MCF 10A (cell line): ENCODE measurements around the gene HPCAL4. TPM values are rescaled to one million over a fixed set of nuclear protein-coding genes. Genes with fewer than 3 reads are reported as not detected.

Experiments
- BruUV-seq: library from RNA; stranded (reverse); fragments of 400-500 nt; replicated peaks from 2 replicates; lab custom pipeline; 2021; lab: Mats Ljungman, UMichigan
- CTCF ChIA-PET: fragments of 300-600 bp; sonication (Branson Sonifier 250); formaldehyde crosslinking; extraction: SDS; loops from one replicate; lab custom pipeline; 2021; ENCODE audit warnings: antibody characterized with exemption, inconsistent platforms; lab: Yijun Ruan, JAX
- POLR2A ChIA-PET: fragments of 300-600, 350-650 bp; sonication (Branson Sonifier 250); formaldehyde crosslinking; extraction: SDS; loops from one replicate; lab custom pipeline; 2020; ENCODE audit warnings: antibody characterized with exemption, inconsistent platforms; lab: Yijun Ruan, JAX
- DNase-seq: peaks from one replicate; pipeline ENCODE4 v3.0.0-alpha.2; 2018; ENCODE audit not compliant: unreplicated experiment
- H3K27ac Mint-ChIP-seq: one replicate; pipeline ENCODE4 v1.8.0; 2022; ENCODE audit warnings: mild to moderate bottlenecking, low read depth, mixed read lengths; ENCODE audit not compliant: unreplicated experiment
- H3K27me3 Mint-ChIP-seq: one replicate; pipeline ENCODE4 v1.8.0; 2022; ENCODE audit warnings: mixed read lengths; ENCODE audit not compliant: insufficient read depth, unreplicated experiment
- H3K36me3 Mint-ChIP-seq: one replicate; pipeline ENCODE4 v1.8.0; 2022; ENCODE audit warnings: mild to moderate bottlenecking, moderate library complexity, mixed read lengths; ENCODE audit not compliant: insufficient read depth, unreplicated experiment
- H3K4me1 Mint-ChIP-seq: one replicate; pipeline ENCODE4 v1.8.0; 2022; ENCODE audit warnings: mixed read lengths; ENCODE audit not compliant: insufficient read depth, unreplicated experiment
- H3K4me3 Mint-ChIP-seq: one replicate; pipeline ENCODE4 v1.8.0; 2022; ENCODE audit warnings: mild to moderate bottlenecking, moderate library complexity, mixed read lengths; ENCODE audit not compliant: unreplicated experiment
- H3K9me3 Mint-ChIP-seq: one replicate; pipeline ENCODE4 v1.8.0; 2022; ENCODE audit warnings: mixed read lengths; ENCODE audit not compliant: unreplicated experiment
- CTCF ChIP-seq: fragments of 200-600 bp; IDR thresholded peaks from one replicate; pipeline ENCODE4 v1.8.0; 2022; ENCODE audit warnings: antibody characterized with exemption, mild to moderate bottlenecking; ENCODE audit not compliant: unreplicated experiment
- intact Hi-C: fragments of 100-400 bp; cut with micrococcal nuclease; formaldehyde crosslinking; loops from 2 replicates; pipeline ENCODE4 v1.14.1; 2022
- total RNA-seq: library from RNA; stranded (reverse); gene quantifications from 2 replicates; pipeline ENCODE4 v1.2.3, GENCODE V29; 2022

Gene HPCAL4
- total RNA-seq, 1 experiment from 2014 or later: not detected

GRCh38 chr1:39722495-39722894, 31.3 kb upstream of the HPCAL4 start:
- Mint-ChIP-seq H3K27ac (no peak overlapping the region), H3K4me3 (no peak overlapping the region), H3K4me1 (no peaks in the 10 kb centered on the region), H3K27me3 (peaks cover 43% of the 10 kb centered on the region), H3K36me3 (no peaks in the 10 kb centered on the region), H3K9me3 (no peaks in the 10 kb centered on the region)
- POLR2A ChIA-PET: interaction anchor here (0.9 kb wide), 1 partner anchor 146 kb away, joined by 3 read pairs; the partner anchor contains the start of gene PABPC4
- TF ChIP-seq CTCF: no peak
- CTCF ChIA-PET: interaction anchor here (0.6 to 1.0 kb wide), 3 partner anchors 116 to 155 kb away, joined by 3 to 4 read pairs (median 4); no protein-coding TSS in a partner anchor
- intact Hi-C loops: loop anchor here (5.0 to 10.0 kb wide), 2 partner anchors 70 to 82 kb away; no protein-coding TSS in a partner anchor
- no TSS peak for BruUV-seq
- no peak for DNase-seq

GRCh38 chr1:39721664-39722063, 30.4 kb upstream of the HPCAL4 start:
- H3K9me3 Mint-ChIP-seq: no peaks in the 10 kb centered on the region
- BruUV-seq: no TSS peak
- ChIA-PET POLR2A (no interaction called here), CTCF (interaction anchor here (2.2 kb wide), 1 partner anchor 116 kb away, joined by 23 read pairs; no protein-coding TSS in a partner anchor)
- no peak overlapping the region for H3K4me3 Mint-ChIP-seq
- TF ChIP-seq CTCF: no peak
- H3K36me3 Mint-ChIP-seq: no peaks in the 10 kb centered on the region
- H3K27ac Mint-ChIP-seq: no peak overlapping the region
- no peaks in the 10 kb centered on the region for H3K4me1 Mint-ChIP-seq
- intact Hi-C loops: loop anchor here (5.0 to 10.0 kb wide), 2 partner anchors 69 to 83 kb away; no protein-coding TSS in a partner anchor
- peaks cover 43% of the 10 kb centered on the region for H3K27me3 Mint-ChIP-seq
- no peak for DNase-seq

GRCh38 chr1:39720094-39720999, 29.1 kb upstream of the HPCAL4 start:
- H3K4me3 Mint-ChIP-seq: no peak overlapping the region
- DNase-seq: peak; percentile 76
- ChIA-PET POLR2A (interaction anchor here (0.6 to 1.5 kb wide), 4 partner anchors 18 to 336 kb away, joined by 3 to 10 read pairs (median 4); partner anchors contain the start of gene PPIE), CTCF (interaction anchor here (0.6 to 2.2 kb wide), 21 partner anchors 9 to 1849 kb away, joined by 3 to 23 read pairs (median 3); partner anchors contain the start of gene PPIE)
- peak; percentile 50 for TF ChIP-seq CTCF
- no TSS peak for BruUV-seq
- intact Hi-C loops: loop anchor here (1.0 to 10.0 kb wide), 4 partner anchors 68 to 622 kb away; no protein-coding TSS in a partner anchor
- peaks cover 39% of the 10 kb centered on the region for H3K27me3 Mint-ChIP-seq
- no peak overlapping the region for H3K27ac Mint-ChIP-seq
- no peaks in the 10 kb centered on the region for H3K36me3 Mint-ChIP-seq
- no peaks in the 10 kb centered on the region for H3K9me3 Mint-ChIP-seq
- no peaks in the 10 kb centered on the region for H3K4me1 Mint-ChIP-seq

GRCh38 chr1:39717809-39718208, 26.6 kb upstream of the HPCAL4 start:
- Mint-ChIP-seq H3K4me3 (no peak overlapping the region), H3K9me3 (no peaks in the 10 kb centered on the region), H3K27me3 (peaks cover 28% of the 10 kb centered on the region), H3K4me1 (no peaks in the 10 kb centered on the region), H3K36me3 (no peaks in the 10 kb centered on the region), H3K27ac (no peak overlapping the region)
- no peak for TF ChIP-seq CTCF
- BruUV-seq: no TSS peak
- POLR2A ChIA-PET: interaction anchor here (1.0 kb wide), 1 partner anchor 111 kb away, joined by 3 read pairs; no protein-coding TSS in a partner anchor
- CTCF ChIA-PET: interaction anchor here (0.6 to 1.5 kb wide), 2 partner anchors 112 to 125 kb away, joined by 5 to 7 read pairs; no protein-coding TSS in a partner anchor
- intact Hi-C loops: no loop called here
- no peak for DNase-seq
